Measurements from ENCODE around the gene NVL. TPM values are rescaled to one million over a fixed set of nuclear protein-coding genes. Genes with fewer than 3 reads are reported as not detected.
A peak's percentile ranks its signal among the peaks of the same experiment; 100 is the strongest.
"Not testable (repeated sequence)": the region's sequence is repeated elsewhere in the genome, so short reads cannot be mapped to it uniquely, and the experiment has no call there.

The NVL gene
- total RNA-seq, 1 donor from 2014 or later = 36.9 TPM

DNA sequence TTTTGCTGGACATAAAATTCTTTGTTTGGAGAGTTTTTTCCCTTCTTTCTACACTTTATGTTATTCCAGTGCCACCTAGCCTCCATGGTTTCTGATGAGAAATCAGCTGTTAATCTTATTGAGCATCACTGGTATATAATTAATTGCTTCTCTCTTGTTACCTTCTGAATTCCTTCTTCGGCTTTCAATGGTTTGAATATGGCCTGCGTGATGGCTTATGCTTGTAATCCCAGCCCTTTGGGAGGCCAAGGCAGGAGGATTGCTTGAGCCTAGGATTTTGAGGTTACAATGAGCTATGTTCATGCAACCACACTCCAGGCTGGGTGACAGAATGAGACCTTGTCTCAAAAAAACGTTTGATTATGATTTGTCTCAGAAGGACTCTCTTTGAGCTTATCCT is 13.7 kb upstream of the NVL start:
- Mint-ChIP-seq H3K27ac (ENCODE audit: unreplicated experiment) (no peak overlapping the region), H3K27me3 (ENCODE audit: unreplicated experiment) (peaks cover 2% of the 10 kb centered on the region), H3K9me3 (ENCODE audit: unreplicated experiment) (peaks cover 8% of the 10 kb centered on the region), H3K4me1 (ENCODE audit: low read depth, unreplicated experiment) (peaks cover 3% of the 10 kb centered on the region), H3K4me3 (ENCODE audit: unreplicated experiment) (no peak overlapping the region), H3K36me3 (ENCODE audit: unreplicated experiment) (peaks cover 14% of the 10 kb centered on the region)
- DNase-seq = no peak
- TF ChIP-seq, protein P1, sequence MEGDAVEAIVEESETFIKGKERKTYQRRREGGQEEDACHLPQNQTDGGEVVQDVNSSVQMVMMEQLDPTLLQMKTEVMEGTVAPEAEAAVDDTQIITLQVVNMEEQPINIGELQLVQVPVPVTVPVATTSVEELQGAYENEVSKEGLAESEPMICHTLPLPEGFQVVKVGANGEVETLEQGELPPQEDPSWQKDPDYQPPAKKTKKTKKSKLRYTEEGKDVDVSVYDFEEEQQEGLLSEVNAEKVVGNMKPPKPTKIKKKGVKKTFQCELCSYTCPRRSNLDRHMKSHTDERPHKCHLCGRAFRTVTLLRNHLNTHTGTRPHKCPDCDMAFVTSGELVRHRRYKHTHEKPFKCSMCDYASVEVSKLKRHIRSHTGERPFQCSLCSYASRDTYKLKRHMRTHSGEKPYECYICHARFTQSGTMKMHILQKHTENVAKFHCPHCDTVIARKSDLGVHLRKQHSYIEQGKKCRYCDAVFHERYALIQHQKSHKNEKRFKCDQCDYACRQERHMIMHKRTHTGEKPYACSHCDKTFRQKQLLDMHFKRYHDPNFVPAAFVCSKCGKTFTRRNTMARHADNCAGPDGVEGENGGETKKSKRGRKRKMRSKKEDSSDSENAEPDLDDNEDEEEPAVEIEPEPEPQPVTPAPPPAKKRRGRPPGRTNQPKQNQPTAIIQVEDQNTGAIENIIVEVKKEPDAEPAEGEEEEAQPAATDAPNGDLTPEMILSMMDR (IDR thresholded peaks at IDR 0.05; ENCODE audit: partially characterized antibody, unreplicated experiment) = no peak

DNA sequence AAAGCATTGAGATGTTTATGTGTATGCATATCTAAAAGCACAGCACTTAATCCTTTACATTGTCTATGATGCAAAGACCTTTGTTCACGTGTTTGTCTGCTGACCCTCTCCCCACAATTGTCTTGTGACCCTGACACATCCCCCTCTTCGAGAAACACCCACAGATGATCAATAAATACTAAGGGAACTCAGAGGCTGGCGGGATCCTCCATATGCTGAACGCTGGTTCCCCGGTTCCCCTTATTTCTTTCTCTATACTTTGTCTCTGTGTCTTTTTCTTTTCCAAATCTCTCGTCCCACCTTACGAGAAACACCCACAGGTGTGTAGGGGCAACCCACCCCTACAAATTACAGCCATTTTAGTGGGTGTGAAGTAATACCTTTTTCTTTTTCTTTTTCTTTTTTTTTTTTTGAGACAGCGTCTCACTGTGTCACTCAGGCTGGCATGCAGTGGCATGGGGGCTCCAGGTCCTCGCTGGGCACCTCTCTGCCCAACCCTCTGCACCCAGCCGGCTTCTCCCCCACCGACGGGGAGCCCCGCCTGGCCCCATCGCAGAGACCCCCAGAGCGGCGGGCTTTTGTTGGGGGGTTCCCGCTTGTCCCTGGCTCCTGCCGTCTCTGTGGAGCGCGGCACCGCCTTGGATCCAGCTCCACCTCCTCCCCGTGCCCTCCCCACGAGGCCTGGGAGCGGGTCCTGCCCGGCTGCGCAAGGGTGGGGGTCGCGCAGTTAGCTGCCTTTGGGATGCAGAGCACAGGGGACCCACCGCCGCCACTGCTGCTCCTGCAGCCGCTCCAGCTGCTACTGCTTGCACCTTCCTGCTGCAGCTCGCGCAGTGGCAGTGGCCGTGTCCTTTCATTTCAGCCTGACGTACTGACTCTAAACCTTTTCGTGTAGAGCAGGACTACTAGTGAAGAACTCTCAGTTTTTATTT is 10.7 kb upstream of the NVL start:
- H3K36me3 Mint-ChIP-seq (ENCODE audit: unreplicated experiment); H3K9me3 Mint-ChIP-seq (ENCODE audit: unreplicated experiment); H3K4me1 Mint-ChIP-seq (ENCODE audit: low read depth, unreplicated experiment); H3K27me3 Mint-ChIP-seq (ENCODE audit: unreplicated experiment): not testable (repeated sequence)
- peak overlapping the region; percentile 84 for H3K27ac Mint-ChIP-seq (ENCODE audit: unreplicated experiment)
- H3K4me3 Mint-ChIP-seq (ENCODE audit: unreplicated experiment) = peak overlapping the region; percentile 77
- DNase-seq = peak; percentile 75

DNA sequence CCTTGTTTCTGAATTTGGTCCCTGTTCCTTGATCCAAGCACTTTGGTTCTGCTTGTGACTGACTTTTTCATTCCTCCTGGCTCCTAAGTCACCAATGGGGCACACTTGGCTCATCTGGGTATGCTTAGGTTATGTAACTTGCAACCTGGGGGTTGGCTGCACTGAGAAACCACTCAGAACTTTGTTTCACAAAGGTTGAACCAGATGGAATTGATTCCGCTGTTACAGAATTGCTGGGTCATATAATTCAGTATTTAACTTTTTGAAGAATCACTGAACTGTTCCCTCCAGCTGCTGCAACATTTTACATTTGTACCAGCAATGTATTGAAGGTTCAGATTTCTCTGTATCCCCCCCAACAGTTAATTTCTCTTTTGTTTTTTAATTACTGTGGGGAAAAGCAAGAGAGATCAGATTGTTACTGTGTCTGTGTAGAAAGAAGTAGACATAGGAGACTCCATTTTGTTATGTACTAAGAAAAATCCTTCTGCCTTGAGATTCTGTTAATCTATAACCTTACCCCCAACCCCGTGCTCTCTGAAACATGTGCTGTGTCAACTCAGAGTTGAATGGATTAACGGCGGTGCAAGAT is 9.6 kb upstream of the NVL start:
- peaks cover 2% of the 10 kb centered on the region for H3K27me3 Mint-ChIP-seq (ENCODE audit: unreplicated experiment)
- no peak overlapping the region for H3K4me3 Mint-ChIP-seq (ENCODE audit: unreplicated experiment)
- H3K36me3 Mint-ChIP-seq (ENCODE audit: unreplicated experiment) = peaks cover 6% of the 10 kb centered on the region
- H3K27ac Mint-ChIP-seq (ENCODE audit: unreplicated experiment) = peak overlapping the region; percentile 43
- peaks cover 3% of the 10 kb centered on the region for H3K4me1 Mint-ChIP-seq (ENCODE audit: low read depth, unreplicated experiment)
- peaks cover 8% of the 10 kb centered on the region for H3K9me3 Mint-ChIP-seq (ENCODE audit: unreplicated experiment)
- no peak for DNase-seq
- TF ChIP-seq, protein P1 (IDR thresholded peaks at IDR 0.05; ENCODE audit: partially characterized antibody, unreplicated experiment) = no peak

DNA sequence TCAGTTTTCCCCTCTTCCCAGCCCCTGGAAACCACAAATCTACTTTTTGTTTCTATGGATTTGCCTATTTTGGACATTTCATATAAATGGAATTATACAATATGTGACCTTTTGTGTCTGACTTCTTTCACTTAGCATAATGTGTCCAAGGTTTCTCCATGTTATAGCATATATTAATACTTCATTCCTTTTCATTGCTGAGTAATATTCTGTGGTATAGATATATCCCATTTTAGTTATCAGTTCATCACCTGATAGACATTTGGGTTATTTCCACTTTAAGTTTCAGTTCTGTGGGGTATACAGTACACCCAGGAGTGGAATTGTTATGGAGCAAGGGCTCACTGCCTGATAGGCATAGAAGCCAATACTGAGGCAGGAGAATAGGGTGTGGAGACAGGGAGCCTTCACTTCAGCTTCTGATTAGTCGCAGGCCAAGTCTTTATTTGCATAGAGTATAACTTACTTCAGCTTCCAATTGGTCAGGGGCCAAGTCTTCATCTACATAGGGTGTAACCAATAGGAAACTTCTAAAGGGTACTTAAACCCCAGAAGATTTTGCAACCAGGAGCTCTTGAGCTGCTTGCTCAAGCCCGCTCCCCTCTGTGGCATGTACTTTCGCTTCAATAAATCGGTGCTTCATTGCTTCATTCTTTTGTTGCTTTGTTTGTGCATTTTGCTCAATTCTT is 8.3 kb upstream of the NVL start:
- TF ChIP-seq, protein P1 (IDR thresholded peaks at IDR 0.05; ENCODE audit: partially characterized antibody, unreplicated experiment) = no peak
- DNase-seq = no peak
- H3K36me3 Mint-ChIP-seq (ENCODE audit: unreplicated experiment) = peaks cover 6% of the 10 kb centered on the region
- H3K4me3 Mint-ChIP-seq (ENCODE audit: unreplicated experiment) = no peak overlapping the region
- H3K4me1 Mint-ChIP-seq (ENCODE audit: low read depth, unreplicated experiment) = peaks cover 3% of the 10 kb centered on the region
- peaks cover 2% of the 10 kb centered on the region for H3K27me3 Mint-ChIP-seq (ENCODE audit: unreplicated experiment)
- H3K27ac Mint-ChIP-seq (ENCODE audit: unreplicated experiment) = no peak overlapping the region
- H3K9me3 Mint-ChIP-seq (ENCODE audit: unreplicated experiment) = peaks cover 8% of the 10 kb centered on the region

DNA sequence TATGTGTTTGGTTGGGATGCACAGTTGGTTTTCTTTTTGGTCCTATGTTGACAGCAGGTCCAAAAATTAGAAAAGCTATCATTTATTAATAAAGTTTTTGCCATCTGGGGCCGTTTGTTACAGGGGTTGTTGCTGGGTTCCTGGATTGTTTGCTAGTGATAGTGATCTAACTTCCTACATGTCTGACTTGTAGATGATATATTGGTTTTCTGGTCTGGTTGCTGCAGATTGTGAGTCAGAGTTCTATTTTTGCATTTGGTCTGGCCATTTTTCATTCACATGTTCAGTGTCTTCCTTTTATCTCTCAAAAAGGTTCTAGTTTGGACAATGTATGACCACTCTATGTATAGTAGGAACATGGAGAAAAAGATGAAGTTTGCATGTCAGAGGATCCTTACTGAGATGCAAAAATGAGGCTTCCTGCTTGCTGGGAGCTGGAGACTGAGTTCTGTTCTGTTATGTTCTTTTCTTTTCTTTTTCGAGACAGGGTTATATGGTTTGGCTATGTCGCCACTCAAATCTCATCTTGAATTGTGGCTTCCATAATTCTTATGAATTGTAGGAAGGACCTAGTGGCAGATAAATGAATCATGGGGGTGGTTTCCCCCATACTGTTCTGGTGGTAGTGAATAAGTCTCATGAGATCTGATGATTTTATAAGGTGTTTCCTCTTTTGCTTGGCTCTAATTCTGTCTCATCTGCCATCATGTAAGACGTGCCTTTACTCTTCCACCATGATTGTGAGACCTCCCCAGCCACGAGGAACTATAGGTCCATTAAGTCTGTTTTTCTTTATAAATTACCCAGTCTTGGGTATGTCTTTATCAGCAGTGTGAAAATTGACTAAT is 4.2 kb upstream of the NVL start:
- TF ChIP-seq, protein P1 (IDR thresholded peaks at IDR 0.05; ENCODE audit: partially characterized antibody, unreplicated experiment) = no peak
- H3K9me3 Mint-ChIP-seq (ENCODE audit: unreplicated experiment) = peaks cover 3% of the 10 kb centered on the region
- no peak overlapping the region for H3K27ac Mint-ChIP-seq (ENCODE audit: unreplicated experiment)
- H3K27me3 Mint-ChIP-seq (ENCODE audit: unreplicated experiment) = peaks cover 5% of the 10 kb centered on the region
- H3K4me1 Mint-ChIP-seq (ENCODE audit: low read depth, unreplicated experiment) = peaks cover 7% of the 10 kb centered on the region
- DNase-seq = no peak
- no peaks in the 10 kb centered on the region for H3K36me3 Mint-ChIP-seq (ENCODE audit: unreplicated experiment)
- H3K4me3 Mint-ChIP-seq (ENCODE audit: unreplicated experiment) = no peak overlapping the region
